Central memory CD8-positive, alpha-beta T cell (primary cell): ENCODE results near the gene DSE.

ENCODE experiments used
- ATAC-seq: fragments of 150-1000 bp; cut with Tn5 transposase; replicated peaks from 2 replicates; pipeline ENCODE4 v1.10.0; 2022; ENCODE audit warnings: mild to moderate bottlenecking, moderate FRiP score, moderate number of reproducible peaks; ENCODE audit not compliant: poor library complexity, severe bottlenecking; ENCODE audit errors: extremely low read depth
- DNase-seq, 2 donors: peaks; one replicate each; pipeline ENCODE4 v3.0.0; 2021; ENCODE audit warnings: low spot score in 2 of 2
- H3K27ac Mint-ChIP-seq: one replicate; pipeline ENCODE4 v1.8.0; 2022; ENCODE audit warnings: low read depth, mild to moderate bottlenecking, moderate library complexity, mixed read lengths
- H3K27me3 Mint-ChIP-seq: one replicate; pipeline ENCODE4 v1.8.0; 2022; ENCODE audit warnings: mixed read lengths
- H3K36me3 Mint-ChIP-seq: one replicate; pipeline ENCODE4 v1.8.0; 2022; ENCODE audit warnings: mild to moderate bottlenecking, moderate library complexity, mixed read lengths; ENCODE audit not compliant: insufficient read depth
- H3K4me1 Mint-ChIP-seq: one replicate; pipeline ENCODE4 v1.8.0; 2022; ENCODE audit warnings: mixed read lengths
- H3K4me3 Mint-ChIP-seq: one replicate; pipeline ENCODE4 v1.8.0; 2022; ENCODE audit warnings: mild to moderate bottlenecking, moderate library complexity, mixed read lengths
- H3K9me3 Mint-ChIP-seq: one replicate; pipeline ENCODE4 v1.8.0; 2022; ENCODE audit warnings: mixed read lengths

DSE gene

GRCh38 chr6:116485559-116486184, 114.9 kb downstream of the DSE start:
- Mint-ChIP-seq H3K4me1 (no peaks in the 10 kb centered on the region), H3K9me3 (no peaks in the 10 kb centered on the region), H3K36me3 (no peaks in the 10 kb centered on the region), H3K27ac (no peak overlapping the region), H3K4me3 (no peak overlapping the region), H3K27me3 (peaks cover 82% of the 10 kb centered on the region)
- DNase-seq (no peak), ATAC-seq (no peak)

- Mint-ChIP-seq H3K36me3 (no peaks in the 10 kb centered on the region), H3K4me3 (no peak overlapping the region), H3K4me1 (no peaks in the 10 kb centered on the region), H3K27me3 (peaks cover 64% of the 10 kb centered on the region), H3K9me3 (no peaks in the 10 kb centered on the region), H3K27ac (no peak overlapping the region)
- no peak for DNase-seq
- ATAC-seq, result no peak
Observed at GRCh38 chr6:116491610-116492330, 121.0 kb downstream of the DSE start.

- no peaks in the 10 kb centered on the region for H3K4me1 Mint-ChIP-seq
- no peaks in the 10 kb centered on the region for H3K9me3 Mint-ChIP-seq
- no peak overlapping the region for H3K4me3 Mint-ChIP-seq
- H3K27ac Mint-ChIP-seq, result no peak overlapping the region
- H3K36me3 Mint-ChIP-seq, result no peaks in the 10 kb centered on the region
- no peak for DNase-seq
- no peak for ATAC-seq
- H3K27me3 Mint-ChIP-seq, result peaks cover 57% of the 10 kb centered on the region
Observed at GRCh38 chr6:116492331-116493067, 121.8 kb downstream of the DSE start.
